EL (cell line): ENCODE measurements around the gene CREB3.

Source experiments
- DNase-seq: peaks from one replicate; pipeline ENCODE4 v3.0.0-alpha.2; 2016

CREB3 gene

DNA sequence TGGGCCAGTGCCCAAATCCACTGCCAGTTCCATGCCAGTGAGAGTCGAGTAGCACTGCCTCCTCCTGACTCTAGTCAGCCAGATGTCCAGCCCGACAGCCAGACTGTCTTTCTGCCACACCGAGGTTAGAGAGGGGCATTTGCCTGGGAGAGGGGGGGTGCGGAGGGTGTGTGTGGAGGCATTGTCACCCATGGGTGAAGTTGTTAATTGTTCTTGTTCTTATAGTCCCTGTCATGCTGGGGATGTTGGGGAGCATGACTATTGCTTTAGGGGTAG, 17.7 kb downstream of the CREB3 start:
- DNase-seq, result no peak

DNA sequence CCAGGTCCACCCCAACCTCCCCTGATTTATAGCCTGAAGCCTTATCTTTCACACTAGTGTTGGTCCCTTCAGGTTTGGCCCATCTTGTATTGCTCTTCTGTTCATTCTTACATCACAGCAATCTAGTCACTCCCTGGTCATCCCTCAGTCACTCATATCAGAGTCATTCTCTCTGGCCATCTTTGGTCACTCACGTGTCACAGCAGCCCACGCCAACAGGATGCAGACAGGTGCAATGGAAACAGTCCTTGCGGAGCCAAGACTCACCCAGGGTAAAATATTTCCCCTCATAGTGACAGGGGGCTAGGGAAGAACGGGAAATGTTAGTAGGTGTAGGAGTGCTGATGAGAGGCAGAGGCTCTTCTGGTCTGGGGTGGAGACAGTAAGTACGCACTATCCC, 21.0 kb downstream of the CREB3 start:
- DNase-seq, result no peak

DNA sequence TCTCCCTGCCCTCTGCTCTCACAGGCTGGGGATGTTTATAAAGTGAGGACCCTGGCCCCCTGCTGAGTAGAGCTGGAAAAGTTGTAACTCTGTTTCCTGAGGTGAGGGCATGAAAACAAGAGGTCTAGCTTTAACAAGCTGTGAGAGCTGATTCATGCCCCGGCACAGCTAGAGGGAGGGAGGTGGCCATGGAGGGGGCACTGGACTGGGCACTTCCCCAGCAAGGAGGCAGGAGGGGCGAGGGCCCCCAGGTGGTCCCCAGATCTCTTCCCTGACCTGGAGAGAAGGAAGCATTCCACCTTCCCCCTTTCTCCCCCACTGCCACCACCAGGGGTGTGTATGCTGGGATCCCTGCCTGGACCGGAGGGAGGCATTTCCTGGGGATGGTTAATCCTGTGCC, 21.8 kb downstream of the CREB3 start, which contains the start of gene MSMP:
MSMP (minus strand) TSS at position 13 of the 400 bp plus-strand sequence. CDS start 147 bp downstream, outside the sequence.
- no peak for DNase-seq

DNA sequence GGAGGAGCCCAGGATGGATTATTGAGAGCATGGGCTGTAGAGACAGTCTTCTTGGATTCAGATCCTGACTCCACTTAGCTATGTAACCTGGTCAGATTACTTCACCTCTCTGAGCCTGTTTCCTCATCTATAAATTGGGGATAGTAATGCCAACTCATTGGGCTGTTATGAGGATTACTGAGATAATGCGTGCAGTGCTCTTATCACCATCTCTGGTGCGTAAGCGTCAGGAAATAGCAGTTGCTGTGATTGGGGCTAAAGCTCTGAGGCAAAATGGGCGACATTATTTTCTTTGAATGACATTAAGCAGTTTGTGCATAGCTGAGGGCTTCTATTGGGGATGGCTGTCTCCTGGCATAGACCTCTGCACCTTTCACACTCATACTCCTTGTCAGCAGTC, 22.6 kb downstream of the CREB3 start:
- no peak for DNase-seq

DNA sequence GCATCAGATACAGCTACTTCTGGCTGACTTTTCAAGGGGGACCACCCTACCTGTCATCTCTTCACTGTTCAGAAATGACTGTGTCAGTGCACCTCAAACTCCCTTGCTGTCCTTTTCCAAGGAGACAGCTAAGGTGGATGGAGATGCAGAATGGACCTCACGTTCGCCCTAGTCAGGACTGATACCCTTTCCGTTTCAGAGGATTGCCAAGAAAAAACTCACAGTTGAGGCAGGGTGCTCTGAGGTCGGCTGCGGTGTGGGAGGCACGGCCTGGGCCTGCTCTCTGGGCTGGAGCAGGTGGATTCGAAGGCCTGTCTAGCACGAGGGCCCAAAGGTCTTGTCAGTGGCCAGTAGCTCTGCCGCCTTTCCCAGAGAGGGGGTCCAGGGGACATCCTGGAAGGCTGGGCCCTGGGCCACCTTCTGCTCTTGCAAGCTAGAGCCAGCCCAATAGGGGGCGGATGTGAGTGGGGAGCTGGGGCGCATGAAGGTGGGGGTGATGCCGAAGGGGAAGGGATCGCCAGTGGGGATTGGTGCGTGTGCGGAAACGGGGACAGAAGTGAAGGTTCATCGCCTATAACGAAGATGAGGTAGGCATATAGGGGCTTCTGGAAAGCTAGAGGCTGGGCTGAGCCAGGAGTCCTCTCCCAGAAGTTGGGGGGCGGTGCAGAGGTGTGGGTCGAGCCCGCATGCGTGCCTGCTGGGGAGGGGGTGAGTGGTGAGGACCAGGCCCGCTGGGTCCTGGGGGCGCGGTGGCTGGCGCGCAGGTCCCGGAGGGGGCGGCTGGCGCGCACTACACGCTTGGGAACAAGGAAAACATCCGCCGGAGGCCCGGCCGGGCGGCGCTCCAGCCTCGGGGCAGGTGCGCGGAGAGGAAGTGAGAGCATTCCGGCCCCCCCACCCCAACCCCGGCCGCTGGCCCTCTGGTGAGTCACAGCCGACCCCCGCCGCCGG, 24.1 kb downstream of the CREB3 start:
- DNase-seq, result peak; percentile 55

DNA sequence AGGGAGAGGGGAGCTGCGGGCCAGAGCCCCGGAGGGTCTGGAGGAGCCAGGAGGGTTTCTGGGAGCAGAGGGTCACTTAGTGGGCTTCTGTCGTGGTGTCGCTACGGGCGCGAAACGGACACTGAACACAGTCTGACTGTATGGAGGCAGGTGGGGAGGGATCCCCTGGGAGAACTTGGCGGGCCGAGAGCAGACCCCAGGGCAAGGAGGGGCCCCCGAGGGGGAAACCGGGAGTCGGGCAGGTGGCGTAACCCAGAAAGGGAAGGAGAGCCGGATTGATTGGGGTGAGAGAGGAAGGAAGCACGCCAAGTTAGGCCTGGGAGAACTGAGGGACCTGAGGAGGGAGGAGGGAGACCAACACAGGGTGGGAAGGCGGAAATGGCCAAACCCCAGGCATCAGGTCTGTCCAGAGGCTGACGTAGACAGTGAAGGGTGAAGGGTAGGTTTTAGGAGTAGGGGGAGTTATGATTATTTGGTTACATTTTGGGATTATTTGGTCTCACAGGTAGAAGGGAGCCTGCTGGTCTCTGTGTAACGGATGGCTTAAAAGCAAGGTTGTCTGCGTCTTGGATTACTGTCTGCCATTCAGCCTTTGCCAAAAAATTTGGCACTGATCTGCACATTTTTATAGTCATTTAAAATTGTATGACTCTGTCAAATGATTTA, 24.9 kb downstream of the CREB3 start:
- peak; percentile 31 for DNase-seq

DNA sequence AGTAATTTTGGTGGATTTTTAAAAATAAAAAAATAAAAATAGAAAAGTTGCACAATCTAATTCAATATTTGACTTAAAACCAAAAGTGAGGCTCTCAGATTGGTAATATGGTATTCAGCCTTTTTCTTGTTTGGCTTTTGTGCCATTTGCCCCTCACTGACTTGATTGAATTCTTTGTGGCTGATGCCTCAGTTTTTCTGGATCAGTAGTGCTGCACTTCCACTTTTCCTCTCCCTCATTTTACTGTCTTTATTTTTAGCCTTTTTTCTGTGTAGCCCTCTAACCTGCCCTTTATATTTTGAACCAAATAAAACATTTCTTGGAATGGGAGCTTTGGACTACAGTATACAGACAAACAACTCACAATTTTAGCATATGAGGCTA, 25.4 kb downstream of the CREB3 start:
- DNase-seq, result no peak

DNA sequence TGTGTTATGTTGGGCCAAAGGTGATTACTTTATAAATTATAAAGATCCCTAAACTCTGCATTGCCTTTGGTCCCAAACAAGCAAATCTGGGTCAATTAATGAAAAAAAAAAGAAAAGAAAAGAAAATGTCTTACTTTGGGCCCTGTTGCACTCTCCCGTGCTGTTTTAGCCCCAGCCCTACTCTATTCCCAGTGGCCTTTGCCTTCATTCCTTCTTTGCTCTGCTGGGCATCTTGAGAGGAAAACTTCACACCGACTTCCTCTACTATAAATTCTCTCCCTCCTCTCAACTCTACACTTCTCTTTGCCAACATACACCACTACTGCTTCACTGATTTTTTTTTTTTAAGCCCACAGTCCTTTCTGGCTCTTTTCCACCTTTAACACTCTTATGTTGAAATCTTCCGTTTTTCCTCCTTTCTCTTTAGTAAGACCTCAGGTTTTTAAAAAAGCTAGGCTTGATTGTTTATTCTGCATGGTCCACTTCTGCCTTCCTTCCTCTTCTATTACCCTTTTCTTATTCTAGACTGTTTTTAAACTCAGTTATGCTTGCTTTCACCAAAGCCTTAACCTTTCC, 26.1 kb downstream of the CREB3 start:
- no peak for DNase-seq

DNA sequence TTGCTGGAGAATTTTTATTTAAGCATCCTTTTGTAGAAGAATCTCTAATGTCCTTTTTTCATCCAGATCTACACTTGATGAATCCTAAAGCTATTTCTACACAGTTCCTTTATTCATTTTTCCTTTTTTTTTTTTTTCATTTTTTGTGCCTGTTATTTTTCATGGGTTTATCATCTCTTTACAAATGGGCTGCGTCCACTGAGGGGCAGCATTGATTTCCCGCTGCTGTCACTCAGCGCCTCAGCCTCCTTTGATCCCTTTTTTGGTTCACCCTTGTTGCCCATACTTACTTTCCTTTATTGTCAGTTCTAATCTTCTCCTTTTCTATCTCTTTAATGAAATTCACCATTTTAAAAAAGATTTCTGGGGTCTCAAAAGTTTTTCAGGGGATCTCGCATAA, 27.3 kb downstream of the CREB3 start:
- no peak for DNase-seq

DNA sequence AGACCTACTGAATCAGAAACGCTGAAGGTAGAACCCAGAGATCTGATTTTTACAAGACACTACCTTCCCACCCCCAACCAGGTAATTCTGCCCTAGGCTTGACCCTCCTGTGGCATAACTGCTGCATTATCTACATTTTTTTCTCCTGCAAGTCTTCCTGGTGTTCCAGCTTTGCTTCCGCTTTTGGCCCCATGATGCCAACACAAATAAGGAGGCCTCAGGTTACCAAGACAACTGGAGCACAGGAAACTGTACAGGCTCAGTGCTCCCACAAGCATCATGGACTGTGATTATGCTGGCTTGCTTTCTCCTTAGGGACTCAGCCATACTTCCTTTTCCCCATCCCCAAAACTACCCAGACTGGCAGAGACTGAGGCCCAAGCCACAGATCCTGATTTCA, 28.2 kb downstream of the CREB3 start:
- DNase-seq, result no peak

DNA sequence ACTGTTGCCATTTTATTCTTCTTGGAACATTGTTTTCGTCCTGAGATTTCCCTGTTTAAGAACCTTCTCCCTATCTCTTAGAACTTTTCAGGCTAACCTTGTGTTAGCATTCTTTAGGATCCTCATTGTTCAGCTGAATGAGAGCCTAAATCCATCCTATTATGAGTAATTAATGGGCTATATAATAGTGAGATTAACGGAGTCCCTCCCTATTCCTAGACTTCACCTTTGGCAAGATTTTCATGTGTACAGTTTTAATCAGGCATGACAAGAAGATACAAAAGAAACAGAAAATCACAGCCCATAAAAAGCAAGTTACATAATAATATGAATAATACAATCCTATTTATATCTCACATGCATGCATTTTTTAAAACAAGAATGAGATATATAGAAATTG, 30.7 kb downstream of the CREB3 start:
- no peak for DNase-seq

DNA sequence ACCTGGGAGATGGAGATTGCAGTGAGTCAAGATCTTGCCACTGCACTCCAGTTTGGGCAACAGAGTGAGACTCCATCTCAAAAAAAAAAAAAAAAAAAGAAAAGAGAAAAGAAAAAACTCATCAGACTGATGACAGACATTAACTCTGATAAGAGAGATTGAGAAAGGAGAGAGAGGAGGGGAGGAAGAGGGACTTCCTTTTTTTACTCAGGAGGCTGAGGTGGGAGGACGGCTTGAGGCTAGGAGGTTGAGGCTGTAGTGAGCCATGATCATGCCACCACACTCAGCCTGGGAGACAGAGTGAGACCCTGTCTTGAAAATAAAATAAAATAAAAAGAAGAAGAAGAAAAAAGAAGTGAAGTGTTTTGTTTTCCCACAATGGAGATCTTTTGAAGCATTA, 31.3 kb downstream of the CREB3 start:
- no peak for DNase-seq

DNA sequence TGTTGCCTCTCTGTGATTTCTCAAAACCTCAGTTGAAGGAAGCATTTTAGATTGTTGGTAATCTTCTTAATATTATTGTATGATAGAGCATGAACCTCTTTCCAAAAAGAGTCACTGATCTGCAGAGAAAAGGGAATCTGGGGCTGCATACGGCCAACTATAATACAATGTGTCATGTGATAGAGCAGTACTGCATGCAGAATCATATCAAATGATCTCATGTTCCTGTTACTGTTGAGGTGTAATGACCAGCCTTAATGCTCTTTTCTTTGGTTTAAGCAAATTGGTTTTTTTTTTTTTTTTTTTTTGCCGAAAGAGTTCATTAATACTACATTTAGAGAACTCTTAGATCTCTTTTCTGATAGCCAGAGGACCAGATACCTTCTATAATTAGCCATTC, 34.5 kb downstream of the CREB3 start:
- no peak for DNase-seq

DNA sequence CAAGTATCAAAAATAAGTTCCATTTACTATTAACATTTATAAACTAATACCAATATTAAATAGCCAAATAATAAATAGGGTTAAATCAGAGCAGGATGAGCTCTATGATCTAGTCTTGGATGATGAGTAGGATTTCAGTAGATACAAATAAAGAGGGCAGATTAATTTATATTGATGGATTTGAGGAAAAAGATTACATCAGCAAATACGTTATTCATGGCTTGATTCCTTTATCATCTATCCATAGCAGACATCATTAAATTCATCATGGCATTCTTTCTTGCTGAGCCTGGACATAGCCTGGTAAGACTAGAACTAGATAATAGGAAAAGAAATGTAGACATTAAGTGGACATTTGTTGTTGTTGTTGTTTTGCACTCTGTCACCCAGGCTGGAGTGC, 35.0 kb downstream of the CREB3 start:
- DNase-seq, result no peak

DNA sequence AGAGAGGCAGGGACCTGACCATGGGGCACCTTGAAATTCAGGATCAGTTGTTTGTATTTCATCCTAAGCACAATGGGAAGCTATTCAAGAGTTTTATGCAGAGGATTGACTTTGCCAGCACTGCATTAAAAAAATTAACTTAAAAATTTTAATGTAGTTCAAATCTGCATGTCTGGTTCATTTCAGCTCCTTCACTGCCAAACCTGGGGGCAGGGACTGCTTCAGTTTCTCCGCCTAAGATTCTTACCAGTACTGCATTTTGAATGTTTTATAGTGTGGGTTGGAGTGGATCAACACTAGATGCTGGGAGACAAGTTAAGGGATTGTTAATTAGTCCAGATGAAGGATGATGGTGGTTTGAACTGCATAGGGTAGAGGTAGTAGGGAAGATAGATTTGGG, 37.3 kb downstream of the CREB3 start:
- no peak for DNase-seq

DNA sequence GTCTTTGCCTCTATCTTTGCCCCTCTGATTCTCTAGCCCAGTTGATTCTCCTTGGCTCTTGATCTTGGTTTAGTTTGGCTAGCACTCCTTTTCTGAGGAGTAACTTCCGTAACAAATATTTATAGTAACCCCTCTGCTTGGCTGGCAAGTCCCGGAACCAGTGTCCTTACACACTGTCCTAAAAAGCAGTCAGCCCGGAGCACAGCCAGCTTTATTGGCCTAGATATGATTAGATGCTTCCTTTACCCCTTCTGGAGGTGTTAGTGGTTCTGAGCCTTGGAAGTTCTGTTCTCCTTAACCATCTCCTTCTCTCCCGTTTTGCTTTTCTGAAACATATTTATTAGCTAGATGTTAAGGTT, 38.6 kb downstream of the CREB3 start:
- DNase-seq, result no peak

DNA sequence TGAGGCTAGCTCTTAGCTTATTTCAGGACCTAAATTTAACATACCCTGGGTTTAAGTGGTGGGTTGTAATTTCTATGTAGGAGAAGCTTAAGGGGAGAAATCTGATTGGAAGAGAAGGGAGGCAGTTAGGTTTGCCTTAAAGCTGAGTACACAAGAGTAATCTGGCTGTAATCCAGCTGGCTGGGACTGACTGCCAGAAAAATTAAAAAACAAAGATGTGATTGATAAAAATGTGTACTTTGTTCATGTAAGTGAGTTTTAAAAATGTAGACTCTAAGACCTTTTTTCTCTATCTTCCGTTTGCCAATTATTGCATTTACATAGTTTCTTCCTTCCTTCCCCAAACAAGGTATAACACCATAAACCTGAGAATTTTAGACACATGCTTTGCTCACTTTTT, 39.1 kb downstream of the CREB3 start:
- DNase-seq, result no peak

DNA sequence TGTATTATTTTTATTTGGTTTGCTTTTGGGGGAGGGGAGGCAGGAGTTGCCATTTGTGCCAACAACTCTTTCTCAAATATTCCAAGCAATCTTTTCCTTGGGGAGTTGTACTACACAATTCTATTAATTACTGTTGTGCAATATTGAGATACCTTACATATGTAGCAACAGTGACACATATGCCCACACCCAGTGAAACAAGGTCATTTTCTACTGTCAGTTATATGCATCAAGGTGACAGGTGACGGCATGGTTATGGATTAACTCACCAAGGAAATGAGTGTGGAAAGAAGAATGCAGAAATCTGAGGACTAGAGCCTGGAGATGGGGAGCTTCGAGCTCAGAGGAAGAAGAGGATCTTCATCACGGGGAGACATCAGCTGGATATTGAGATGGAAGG, 39.5 kb downstream of the CREB3 start:
- DNase-seq, result no peak

DNA sequence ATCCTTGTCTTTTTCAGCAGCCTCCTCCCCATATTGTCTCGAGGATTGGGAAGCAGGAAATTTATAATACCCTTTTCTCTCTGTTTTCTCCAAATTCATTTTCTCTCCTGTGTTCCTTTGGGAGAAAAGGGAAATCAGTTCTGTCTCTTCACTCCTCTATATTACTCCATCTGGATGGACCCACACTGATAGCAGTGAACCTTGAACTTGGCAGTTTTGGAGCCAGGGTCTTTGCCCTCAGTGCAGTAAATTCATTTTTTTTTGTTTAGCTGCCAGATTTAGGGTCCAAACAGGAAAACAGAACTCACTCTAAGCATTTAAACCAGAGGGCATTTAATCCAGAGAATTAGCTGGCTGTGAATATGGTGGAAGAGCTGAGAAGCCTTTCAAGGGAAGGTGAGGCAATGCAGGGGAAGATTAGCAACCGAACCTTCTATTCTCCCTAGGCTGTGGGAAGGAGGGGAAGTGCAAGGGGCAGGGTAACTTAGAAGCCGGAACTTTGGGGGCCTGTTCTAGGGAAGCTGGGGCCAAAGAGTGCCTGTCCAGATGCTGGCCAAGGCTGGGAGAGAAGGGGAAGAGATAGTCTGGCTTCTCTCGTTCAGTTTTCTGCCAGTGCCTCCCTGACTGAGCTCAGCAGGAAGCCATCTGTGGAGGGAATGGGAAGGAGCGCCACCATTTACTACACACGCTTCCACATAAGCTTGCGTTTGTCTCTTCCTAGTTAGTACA, 42.6 kb downstream of the CREB3 start:
- DNase-seq, result no peak

DNA sequence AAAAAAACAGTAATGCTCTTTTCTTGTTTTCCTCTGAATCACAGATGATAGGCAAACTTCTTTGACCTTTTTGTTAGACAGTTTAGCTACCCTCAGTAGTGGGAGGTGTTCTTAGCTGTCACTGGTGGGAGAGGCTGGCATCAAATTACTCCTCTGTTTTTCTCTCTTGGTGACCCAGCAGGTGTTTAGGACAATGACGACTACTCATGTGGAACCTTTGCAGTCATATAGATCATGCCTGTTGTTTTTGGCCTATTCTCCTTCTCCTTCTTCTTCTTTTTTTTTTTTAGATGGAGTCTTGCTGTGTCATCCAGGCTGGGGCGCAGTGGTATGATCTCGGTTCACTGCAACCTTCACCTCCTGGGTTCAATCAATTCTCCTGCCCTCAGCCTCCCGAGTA, 43.6 kb downstream of the CREB3 start:
- no peak for DNase-seq

DNA sequence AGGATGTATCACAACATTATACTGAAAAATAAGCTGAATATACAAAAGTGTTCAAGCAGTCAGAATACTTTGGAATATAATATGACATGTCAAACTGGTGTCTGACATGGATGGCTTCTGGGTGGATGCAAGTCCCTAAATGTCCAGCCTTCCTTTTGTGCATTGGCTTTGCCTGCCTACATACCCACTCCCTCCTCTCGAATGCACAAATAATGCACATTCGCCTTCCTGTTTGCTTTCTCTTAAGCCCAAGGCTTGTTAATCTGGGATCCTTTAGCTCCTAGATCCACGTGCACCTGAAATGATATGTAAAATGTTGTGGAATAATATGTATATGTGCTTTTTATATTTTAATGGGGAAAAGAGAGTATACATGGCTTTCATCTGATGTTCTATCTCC, 46.0 kb downstream of the CREB3 start:
- DNase-seq, result no peak

DNA sequence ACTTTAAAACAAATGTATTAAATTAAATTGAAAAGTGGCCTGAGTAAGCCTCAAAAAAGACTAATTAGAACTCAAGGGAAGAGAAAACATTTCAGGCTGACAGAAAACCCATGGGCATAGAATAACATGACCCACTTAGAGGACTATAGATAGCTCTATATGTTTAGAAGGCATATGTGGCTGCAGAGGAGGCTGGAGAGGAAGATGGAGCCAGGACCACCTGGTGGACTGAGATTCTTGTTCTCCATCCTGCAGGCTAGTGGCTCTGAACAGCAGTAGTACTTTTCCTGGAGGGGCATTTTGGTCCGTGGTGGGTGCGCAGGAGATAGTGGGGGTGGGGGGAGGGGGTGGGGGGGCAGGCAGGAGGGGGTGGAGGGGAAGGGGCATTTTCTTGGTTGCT, 48.6 kb downstream of the CREB3 start:
- DNase-seq, result no peak

DNA sequence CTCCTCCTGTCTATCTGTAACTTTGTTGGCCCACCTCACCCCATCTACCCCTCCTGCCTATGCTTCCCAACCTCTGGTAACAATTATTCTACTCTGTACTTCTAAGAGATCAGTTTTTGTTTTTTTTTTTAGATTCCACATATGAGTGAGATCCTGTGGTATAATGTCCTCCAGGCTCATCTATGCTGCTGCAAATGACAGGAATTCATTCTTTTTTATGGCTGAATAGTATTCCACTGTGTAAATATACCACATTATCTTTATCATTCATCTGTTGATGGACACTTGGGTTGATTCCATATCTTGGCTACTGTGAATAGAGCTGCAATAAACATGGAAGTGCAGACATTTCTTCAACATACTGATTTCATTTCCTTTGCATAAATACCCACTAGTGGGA, 51.0 kb downstream of the CREB3 start:
- no peak for DNase-seq
